ENCODE results near the gene FABP7. TPM values are rescaled to one million over a fixed set of nuclear protein-coding genes. Genes with fewer than 3 reads are reported as not detected.
"Not testable (repeated sequence)": the region's sequence is repeated elsewhere in the genome, so short reads cannot be mapped to it uniquely, and the experiment has no call there.

FABP7 gene
- total and polyA plus RNA-seq, 4 donors: not detected

DNA sequence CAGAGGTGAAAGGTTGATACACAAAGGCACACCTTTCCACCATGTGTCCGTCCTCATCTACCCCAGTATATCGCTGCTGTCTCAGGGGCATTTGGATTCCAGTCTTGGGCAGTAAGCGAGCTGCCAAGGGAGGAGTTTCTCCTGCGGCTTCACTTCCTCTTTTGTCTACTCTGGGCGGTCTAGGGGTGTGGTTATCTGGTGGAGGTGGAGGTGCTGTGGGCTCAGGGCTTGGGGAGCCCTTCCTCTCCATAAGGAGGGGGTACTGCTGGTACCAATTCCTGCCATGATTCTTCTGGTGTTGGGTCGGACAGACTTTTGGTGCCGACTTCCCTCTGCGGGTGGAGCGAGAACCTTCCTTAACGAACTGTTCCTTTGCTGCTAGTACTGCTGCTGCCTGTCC, 31.9 kb upstream of the FABP7 start (continued):
- TF ChIP-seq JUND (IDR thresholded peaks at IDR 0.05) (no peak), FOXA2 (IDR thresholded peaks at IDR 0.05) (no peak), RAD21 (IDR thresholded peaks at IDR 0.05) (no peak), HNF4A (conservative IDR thresholded peaks at IDR 0.05) (no peak), EGR1 (IDR thresholded peaks at IDR 0.05; ENCODE audit: low read depth in 2 of 2) (no peak)
- TF ChIP-seq, protein P1, sequence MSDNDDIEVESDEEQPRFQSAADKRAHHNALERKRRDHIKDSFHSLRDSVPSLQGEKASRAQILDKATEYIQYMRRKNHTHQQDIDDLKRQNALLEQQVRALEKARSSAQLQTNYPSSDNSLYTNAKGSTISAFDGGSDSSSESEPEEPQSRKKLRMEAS (IDR thresholded peaks at IDR 0.05): no peak
- TF ChIP-seq, protein P2, sequence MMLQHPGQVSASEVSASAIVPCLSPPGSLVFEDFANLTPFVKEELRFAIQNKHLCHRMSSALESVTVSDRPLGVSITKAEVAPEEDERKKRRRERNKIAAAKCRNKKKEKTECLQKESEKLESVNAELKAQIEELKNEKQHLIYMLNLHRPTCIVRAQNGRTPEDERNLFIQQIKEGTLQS (IDR thresholded peaks at IDR 0.05): no peak

DNA sequence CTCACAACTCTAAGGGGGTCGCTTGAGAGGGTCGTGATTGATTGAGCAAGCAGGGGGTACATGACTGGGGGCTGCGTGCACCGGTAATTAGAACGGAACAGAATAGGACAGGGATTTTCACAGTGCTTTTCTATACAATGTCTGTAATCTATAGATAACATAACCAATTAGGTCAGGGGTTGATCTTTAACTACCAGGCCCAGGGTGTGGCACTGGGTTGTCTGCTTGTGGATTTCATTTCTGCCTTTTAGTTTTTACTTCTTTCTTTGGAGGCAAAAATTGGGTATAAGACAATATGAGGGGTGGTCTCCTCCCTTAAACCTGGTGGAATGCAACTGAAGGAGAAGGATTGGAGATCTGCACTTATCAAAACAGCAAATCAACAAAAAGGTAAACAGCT, 30.6 kb upstream of the FABP7 start:
- not testable (repeated sequence) for H3K9ac ChIP-seq (ENCODE audit: low read depth in 1 of 2, low read length in 2 of 2); H3K36me3 ChIP-seq (ENCODE audit: control insufficient read depth in 4 of 4, insufficient read depth in 3 of 4, low read depth in 1 of 4, low read length in 3 of 4); H3K9me3 ChIP-seq (ENCODE audit: control insufficient read depth in 4 of 4, low read length in 3 of 4); DNase-seq (ENCODE audit: low spot score); H3K27ac ChIP-seq (ENCODE audit: low read depth in 1 of 2, low read length in 2 of 2); H3K4me3 ChIP-seq (ENCODE audit: low read depth in 1 of 3, low read length in 3 of 3); H3K27me3 ChIP-seq (ENCODE audit: control insufficient read depth in 4 of 4, insufficient read depth in 4 of 4, low read length in 3 of 4)
- peaks cover 0 to 11% (median 3%) of the 10 kb centered on the region in 4 donors for H3K4me1 ChIP-seq (ENCODE audit: control insufficient read depth in 4 of 4, insufficient read depth in 4 of 4, low read length in 3 of 4)
- WGBS: 80% methylated on average over 5 of the region's 5 CpGs

DNA sequence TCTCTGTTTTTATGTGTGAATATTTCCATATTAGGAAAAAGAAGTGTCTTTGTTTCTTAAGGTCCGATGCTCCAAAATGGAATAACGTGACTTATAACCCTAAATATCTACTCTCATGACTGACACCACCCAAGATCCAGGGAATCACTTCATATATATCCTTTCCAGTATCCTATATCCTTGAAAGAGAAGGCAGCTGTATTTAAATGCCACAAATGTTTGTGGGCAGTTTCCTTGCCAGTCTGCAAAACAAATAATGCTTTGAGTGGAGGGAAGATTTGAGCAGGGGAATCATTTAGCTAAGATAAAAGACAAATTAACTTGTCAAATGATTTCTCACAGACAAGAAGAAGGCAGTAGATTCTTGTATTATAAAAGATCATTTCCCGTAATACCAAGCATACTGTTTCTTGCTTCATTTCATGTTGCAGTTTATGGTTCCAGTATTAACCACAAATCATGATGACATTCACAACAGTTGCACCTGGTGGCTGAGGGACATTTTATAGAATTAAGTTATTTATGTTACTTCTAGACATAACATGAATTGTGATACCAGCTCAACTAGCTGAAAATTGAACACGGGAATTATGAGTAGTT, 30.0 kb upstream of the FABP7 start:
- WGBS: 96% methylated on average over 4 of the region's 4 CpGs
- Histone ChIP-seq H3K9me3 (ENCODE audit: control insufficient read depth in 4 of 4, low read length in 3 of 4) (no peaks in the 10 kb centered on the region), H3K4me3 (ENCODE audit: low read depth in 1 of 3, low read length in 3 of 3) (no peak overlapping the region), H3K36me3 (ENCODE audit: control insufficient read depth in 4 of 4, insufficient read depth in 3 of 4, low read depth in 1 of 4, low read length in 3 of 4) (no peaks in the 10 kb centered on the region), H3K27me3 (ENCODE audit: control insufficient read depth in 4 of 4, insufficient read depth in 4 of 4, low read length in 3 of 4) (no peaks in the 10 kb centered on the region), H3K27ac (ENCODE audit: low read depth in 1 of 2, low read length in 2 of 2) (no peak overlapping the region), H3K9ac (ENCODE audit: low read depth in 1 of 2, low read length in 2 of 2) (no peak overlapping the region), H3K4me1 (ENCODE audit: control insufficient read depth in 4 of 4, insufficient read depth in 4 of 4, low read length in 3 of 4) (peaks cover 0 to 15% (median 3%) of the 10 kb centered on the region in 4 donors)
- TF ChIP-seq YY1 (IDR thresholded peaks at IDR 0.05): no peak
- DNase-seq (ENCODE audit: low spot score): no peak

DNA sequence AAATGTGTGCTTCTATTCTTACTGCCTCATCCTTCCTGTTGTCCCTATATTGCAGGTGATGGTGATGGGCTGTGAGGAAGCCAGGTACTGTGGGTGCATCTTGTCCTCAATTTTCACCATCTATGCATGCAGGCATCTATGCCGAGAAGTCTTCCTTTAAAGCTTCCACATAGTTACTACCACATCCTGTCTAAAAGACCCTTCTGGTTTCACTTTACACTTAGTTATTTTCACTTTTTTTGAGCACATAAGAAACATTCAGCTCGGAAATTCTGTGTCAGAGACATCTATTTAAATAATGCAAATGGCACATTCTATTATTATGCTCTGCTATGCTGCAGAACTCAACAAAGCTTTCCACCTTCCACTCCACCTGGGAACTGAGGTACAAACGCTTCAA, 28.2 kb upstream of the FABP7 start:
- peaks cover 0 to 15% (median 3%) of the 10 kb centered on the region in 4 donors for H3K4me1 ChIP-seq (ENCODE audit: control insufficient read depth in 4 of 4, insufficient read depth in 4 of 4, low read length in 3 of 4)
- H3K4me3 ChIP-seq (ENCODE audit: low read depth in 1 of 3, low read length in 3 of 3): no peak overlapping the region

More for the DNA sequence above, 28.2 kb upstream of the FABP7 start:
- H3K27ac ChIP-seq (ENCODE audit: low read depth in 1 of 2, low read length in 2 of 2): no peak overlapping the region
- no peaks in the 10 kb centered on the region for H3K27me3 ChIP-seq (ENCODE audit: control insufficient read depth in 4 of 4, insufficient read depth in 4 of 4, low read length in 3 of 4)
- no peaks in the 10 kb centered on the region for H3K9me3 ChIP-seq (ENCODE audit: control insufficient read depth in 4 of 4, low read length in 3 of 4)
- H3K36me3 ChIP-seq (ENCODE audit: control insufficient read depth in 4 of 4, insufficient read depth in 3 of 4, low read depth in 1 of 4, low read length in 3 of 4): no peaks in the 10 kb centered on the region
- TF ChIP-seq FOXA1 (IDR thresholded peaks at IDR 0.05) (no peak), TAF1 (conservative IDR thresholded peaks at IDR 0.05) (no peak), JUND (IDR thresholded peaks at IDR 0.05) (no peak), RAD21 (IDR thresholded peaks at IDR 0.05) (no peak), GABPA (IDR thresholded peaks at IDR 0.05 in 1 of 2, conservative IDR thresholded peaks at IDR 0.05 in 1 of 2) (no peak), HNF4G (IDR thresholded peaks at IDR 0.05) (no peak), RXRA (IDR thresholded peaks at IDR 0.05) (no peak), SP1 (IDR thresholded peaks at IDR 0.05) (no peak), YY1 (IDR thresholded peaks at IDR 0.05) (no peak)
- TF ChIP-seq, protein P2 (IDR thresholded peaks at IDR 0.05): no peak
- TF ChIP-seq, protein P3, sequence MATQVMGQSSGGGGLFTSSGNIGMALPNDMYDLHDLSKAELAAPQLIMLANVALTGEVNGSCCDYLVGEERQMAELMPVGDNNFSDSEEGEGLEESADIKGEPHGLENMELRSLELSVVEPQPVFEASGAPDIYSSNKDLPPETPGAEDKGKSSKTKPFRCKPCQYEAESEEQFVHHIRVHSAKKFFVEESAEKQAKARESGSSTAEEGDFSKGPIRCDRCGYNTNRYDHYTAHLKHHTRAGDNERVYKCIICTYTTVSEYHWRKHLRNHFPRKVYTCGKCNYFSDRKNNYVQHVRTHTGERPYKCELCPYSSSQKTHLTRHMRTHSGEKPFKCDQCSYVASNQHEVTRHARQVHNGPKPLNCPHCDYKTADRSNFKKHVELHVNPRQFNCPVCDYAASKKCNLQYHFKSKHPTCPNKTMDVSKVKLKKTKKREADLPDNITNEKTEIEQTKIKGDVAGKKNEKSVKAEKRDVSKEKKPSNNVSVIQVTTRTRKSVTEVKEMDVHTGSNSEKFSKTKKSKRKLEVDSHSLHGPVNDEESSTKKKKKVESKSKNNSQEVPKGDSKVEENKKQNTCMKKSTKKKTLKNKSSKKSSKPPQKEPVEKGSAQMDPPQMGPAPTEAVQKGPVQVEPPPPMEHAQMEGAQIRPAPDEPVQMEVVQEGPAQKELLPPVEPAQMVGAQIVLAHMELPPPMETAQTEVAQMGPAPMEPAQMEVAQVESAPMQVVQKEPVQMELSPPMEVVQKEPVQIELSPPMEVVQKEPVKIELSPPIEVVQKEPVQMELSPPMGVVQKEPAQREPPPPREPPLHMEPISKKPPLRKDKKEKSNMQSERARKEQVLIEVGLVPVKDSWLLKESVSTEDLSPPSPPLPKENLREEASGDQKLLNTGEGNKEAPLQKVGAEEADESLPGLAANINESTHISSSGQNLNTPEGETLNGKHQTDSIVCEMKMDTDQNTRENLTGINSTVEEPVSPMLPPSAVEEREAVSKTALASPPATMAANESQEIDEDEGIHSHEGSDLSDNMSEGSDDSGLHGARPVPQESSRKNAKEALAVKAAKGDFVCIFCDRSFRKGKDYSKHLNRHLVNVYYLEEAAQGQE (IDR thresholded peaks at IDR 0.05): no peak
- TF ChIP-seq, protein P4, sequence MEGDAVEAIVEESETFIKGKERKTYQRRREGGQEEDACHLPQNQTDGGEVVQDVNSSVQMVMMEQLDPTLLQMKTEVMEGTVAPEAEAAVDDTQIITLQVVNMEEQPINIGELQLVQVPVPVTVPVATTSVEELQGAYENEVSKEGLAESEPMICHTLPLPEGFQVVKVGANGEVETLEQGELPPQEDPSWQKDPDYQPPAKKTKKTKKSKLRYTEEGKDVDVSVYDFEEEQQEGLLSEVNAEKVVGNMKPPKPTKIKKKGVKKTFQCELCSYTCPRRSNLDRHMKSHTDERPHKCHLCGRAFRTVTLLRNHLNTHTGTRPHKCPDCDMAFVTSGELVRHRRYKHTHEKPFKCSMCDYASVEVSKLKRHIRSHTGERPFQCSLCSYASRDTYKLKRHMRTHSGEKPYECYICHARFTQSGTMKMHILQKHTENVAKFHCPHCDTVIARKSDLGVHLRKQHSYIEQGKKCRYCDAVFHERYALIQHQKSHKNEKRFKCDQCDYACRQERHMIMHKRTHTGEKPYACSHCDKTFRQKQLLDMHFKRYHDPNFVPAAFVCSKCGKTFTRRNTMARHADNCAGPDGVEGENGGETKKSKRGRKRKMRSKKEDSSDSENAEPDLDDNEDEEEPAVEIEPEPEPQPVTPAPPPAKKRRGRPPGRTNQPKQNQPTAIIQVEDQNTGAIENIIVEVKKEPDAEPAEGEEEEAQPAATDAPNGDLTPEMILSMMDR (IDR thresholded peaks at IDR 0.05; ENCODE audit: low read depth, low read length, missing input control): no peak
- WGBS: 71% methylated on average over 3 of the region's 3 CpGs
- DNase-seq (ENCODE audit: low spot score): no peak
- H3K9ac ChIP-seq (ENCODE audit: low read depth in 1 of 2, low read length in 2 of 2): no peak overlapping the region

Measured in liver (tissue), 9 donors.